GM18507 (cell line): ENCODE data around the gene FAM210A.
"Not testable (repeated sequence)": the region's sequence is repeated elsewhere in the genome, so short reads cannot be mapped to it uniquely, and the experiment has no call there.

Experiments used
- DNase-seq: peaks from one replicate; pipeline ENCODE4 v3.0.0; 2011; ENCODE audit warnings: low read depth; ENCODE audit not compliant: insufficient read length; ENCODE audit errors: extremely low spot score
- FAIRE-seq: peaks from 2 replicates; lab custom pipeline; 2011; peaks lifted over from hg19 to GRCh38; lab: Jason Lieb, UNC

The FAM210A gene

GRCh38 chr18:13712400-13713131 lies 13.8 kb downstream of the FAM210A start:
- DNase-seq (no peak), FAIRE-seq (no peak)

GRCh38 chr18:13710414-13710831 lies 15.9 kb downstream of the FAM210A start:
- no peak for DNase-seq
- no peak for FAIRE-seq

- no peak for DNase-seq
- no peak for FAIRE-seq
Observed at GRCh38 chr18:13703899-13704298, 22.5 kb downstream of the FAM210A start.

GRCh38 chr18:13700153-13700552 lies 26.2 kb downstream of the FAM210A start:
- DNase-seq (no peak), FAIRE-seq (no peak)

- no peak for DNase-seq
- no peak for FAIRE-seq
Observed at GRCh38 chr18:13696961-13697360, 29.4 kb downstream of the FAM210A start.

GRCh38 chr18:13695337-13695736 lies 31.0 kb downstream of the FAM210A start:
- not testable (repeated sequence) for DNase-seq, FAIRE-seq

- FAIRE-seq: not testable (repeated sequence)
Observed at GRCh38 chr18:13690060-13690459, 36.3 kb downstream of the FAM210A start.

GRCh38 chr18:13688191-13689136 lies 37.9 kb downstream of the FAM210A start:
- FAIRE-seq: no peak
- no peak for DNase-seq

More at GRCh38 chr18:13690060-13690459, 36.3 kb downstream of the FAM210A start:
- DNase-seq: not testable (repeated sequence)

GRCh38 chr18:13684546-13684945 lies 41.8 kb downstream of the FAM210A start:
- peak; percentile 18 for FAIRE-seq
- no peak for DNase-seq

GRCh38 chr18:13681701-13682100 lies 44.7 kb downstream of the FAM210A start:
- FAIRE-seq: no peak

GRCh38 chr18:13680612-13681011 lies 45.7 kb downstream of the FAM210A start:
- FAIRE-seq (peak; percentile 59), DNase-seq (no peak)

More at GRCh38 chr18:13681701-13682100, 44.7 kb downstream of the FAM210A start:
- no peak for DNase-seq

GRCh38 chr18:13677350-13677749 lies 49.0 kb downstream of the FAM210A start:
- FAIRE-seq, DNase-seq: not testable (repeated sequence)

- FAIRE-seq (no peak), DNase-seq (no peak)
Observed at GRCh38 chr18:13676471-13676870, 49.9 kb downstream of the FAM210A start.

- FAIRE-seq (no peak), DNase-seq (no peak)
Observed at GRCh38 chr18:13672657-13673056, 53.7 kb downstream of the FAM210A start.

GRCh38 chr18:13661779-13662256 lies 64.5 kb downstream of the FAM210A start:
- DNase-seq: no peak
- no peak for FAIRE-seq

GRCh38 chr18:13661051-13661778 lies 65.1 kb downstream of the FAM210A start:
- DNase-seq (no peak), FAIRE-seq (no peak)

- DNase-seq (no peak), FAIRE-seq (no peak)
Observed at GRCh38 chr18:13660510-13660909, 65.8 kb downstream of the FAM210A start.

GRCh38 chr18:13658436-13659204 lies 67.7 kb downstream of the FAM210A start:
- DNase-seq (no peak), FAIRE-seq (no peak)

GRCh38 chr18:13657974-13658373 lies 68.4 kb downstream of the FAM210A start:
- FAIRE-seq: no peak

More at GRCh38 chr18:13657974-13658373, 68.4 kb downstream of the FAM210A start:
- no peak for DNase-seq
